ENCODE measurements around the gene KCNA10.

The KCNA10 gene

GRCh38 chr1:110481968-110482623, 36.9 kb downstream of the KCNA10 start:
- Histone ChIP-seq H3K4me3 (ENCODE audit: low read depth in 1 of 2, low read length in 2 of 2) (no peak overlapping the region), H3K36me3 (ENCODE audit: control insufficient read depth in 1 of 2, insufficient read depth in 2 of 2, low read length in 2 of 2) (no peaks in the 10 kb centered on the region), H3K9me3 (ENCODE audit: control insufficient read depth in 1 of 2, low read length in 2 of 2) (no peaks in the 10 kb centered on the region), H3K9ac (ENCODE audit: low read depth in 1 of 2, low read length in 2 of 2) (no peak overlapping the region), H3K27ac (ENCODE audit: low read depth, low read length) (no peak overlapping the region), H3K4me1 (ENCODE audit: control insufficient read depth in 1 of 2, insufficient read depth in 2 of 2, low read length in 2 of 2) (peaks cover 16 to 23% of the 10 kb centered on the region in 2 donors), H3K27me3 (ENCODE audit: control insufficient read depth in 1 of 2, insufficient read depth in 2 of 2, low read length in 2 of 2) (no peaks in the 10 kb centered on the region)

DNA sequence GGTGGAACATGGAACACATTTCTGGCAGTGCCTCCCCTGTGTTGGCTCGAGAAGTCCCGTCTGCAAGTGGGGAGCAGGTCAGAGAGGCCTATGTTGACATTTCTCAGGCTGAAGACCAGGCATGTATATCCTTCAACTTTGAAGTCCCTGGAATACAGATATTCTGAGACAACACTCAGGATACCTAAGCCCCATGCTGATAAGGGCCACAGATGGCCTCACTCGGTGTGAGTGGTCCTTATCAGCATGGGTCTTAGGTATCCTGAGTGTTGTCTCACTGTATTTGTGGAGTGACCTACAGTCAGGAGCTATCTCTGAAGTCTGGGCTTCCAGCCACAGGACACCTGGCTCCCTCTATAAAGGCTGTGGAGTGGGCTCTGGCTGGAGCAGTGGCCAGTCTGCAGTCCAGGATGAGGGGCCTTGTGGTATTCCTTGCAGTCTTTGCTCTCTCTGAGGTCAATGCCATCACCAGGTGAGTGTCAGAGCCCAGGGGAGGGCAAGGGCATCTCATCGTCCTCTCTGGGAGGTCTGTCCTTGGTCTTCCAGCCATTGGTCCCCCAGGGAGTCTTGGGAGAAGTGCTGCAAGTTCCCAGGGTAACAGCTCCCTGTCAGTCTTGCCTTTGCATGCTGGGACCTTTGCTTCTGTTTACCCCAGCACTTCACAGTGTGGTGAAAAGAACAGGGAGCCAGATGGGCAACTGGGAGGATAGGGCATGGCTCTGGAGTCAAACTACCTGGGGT, 38.4 kb downstream of the KCNA10 start:
- Histone ChIP-seq H3K27me3 (ENCODE audit: control insufficient read depth in 1 of 2, insufficient read depth in 2 of 2, low read length in 2 of 2) (no peaks in the 10 kb centered on the region), H3K9me3 (ENCODE audit: control insufficient read depth in 1 of 2, low read length in 2 of 2) (no peaks in the 10 kb centered on the region), H3K4me3 (ENCODE audit: low read depth in 1 of 2, low read length in 2 of 2) (no peak overlapping the region), H3K36me3 (ENCODE audit: control insufficient read depth in 1 of 2, insufficient read depth in 2 of 2, low read length in 2 of 2) (no peaks in the 10 kb centered on the region), H3K27ac (ENCODE audit: low read depth, low read length) (no peak overlapping the region), H3K4me1 (ENCODE audit: control insufficient read depth in 1 of 2, insufficient read depth in 2 of 2, low read length in 2 of 2) (peaks cover 27 to 30% of the 10 kb centered on the region in 2 donors), H3K9ac (ENCODE audit: low read depth in 1 of 2, low read length in 2 of 2) (no peak overlapping the region)

DNA sequence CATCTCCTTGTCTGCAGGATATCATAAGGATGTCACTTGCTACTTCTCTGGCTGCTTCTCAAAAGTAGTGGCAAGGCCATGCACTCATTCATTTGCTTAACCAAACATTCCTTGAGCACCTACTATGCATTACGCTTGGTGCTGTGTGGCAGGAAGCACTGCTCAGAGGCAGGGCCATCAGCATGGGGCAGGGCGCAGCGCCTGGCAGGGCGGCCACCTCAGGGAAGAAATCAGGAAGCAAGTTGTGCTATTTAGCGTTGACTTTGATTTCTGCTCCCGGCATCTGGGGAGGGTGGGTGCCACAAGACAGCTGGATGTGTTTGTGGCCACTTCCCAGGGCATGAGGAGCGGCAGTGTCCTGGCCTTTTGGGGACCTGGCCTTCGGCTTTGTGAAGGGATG, 40.1 kb downstream of the KCNA10 start:
- peaks cover 27 to 30% of the 10 kb centered on the region in 2 donors for H3K4me1 ChIP-seq (ENCODE audit: control insufficient read depth in 1 of 2, insufficient read depth in 2 of 2, low read length in 2 of 2)
- H3K9me3 ChIP-seq (ENCODE audit: control insufficient read depth in 1 of 2, low read length in 2 of 2), result no peaks in the 10 kb centered on the region
- H3K4me3 ChIP-seq (ENCODE audit: low read depth in 1 of 2, low read length in 2 of 2), result no peak overlapping the region
- no peak overlapping the region for H3K27ac ChIP-seq (ENCODE audit: low read depth, low read length)
- no peak overlapping the region for H3K9ac ChIP-seq (ENCODE audit: low read depth in 1 of 2, low read length in 2 of 2)
- no peaks in the 10 kb centered on the region for H3K36me3 ChIP-seq (ENCODE audit: control insufficient read depth in 1 of 2, insufficient read depth in 2 of 2, low read length in 2 of 2)
- no peaks in the 10 kb centered on the region for H3K27me3 ChIP-seq (ENCODE audit: control insufficient read depth in 1 of 2, insufficient read depth in 2 of 2, low read length in 2 of 2)

- Histone ChIP-seq H3K4me1 (ENCODE audit: control insufficient read depth in 1 of 2, insufficient read depth in 2 of 2, low read length in 2 of 2) (peaks cover 27 to 30% of the 10 kb centered on the region in 2 donors), H3K9me3 (ENCODE audit: control insufficient read depth in 1 of 2, low read length in 2 of 2) (no peaks in the 10 kb centered on the region), H3K9ac (ENCODE audit: low read depth in 1 of 2, low read length in 2 of 2) (no peak overlapping the region), H3K27me3 (ENCODE audit: control insufficient read depth in 1 of 2, insufficient read depth in 2 of 2, low read length in 2 of 2) (no peaks in the 10 kb centered on the region), H3K27ac (ENCODE audit: low read depth, low read length) (no peak overlapping the region), H3K36me3 (ENCODE audit: control insufficient read depth in 1 of 2, insufficient read depth in 2 of 2, low read length in 2 of 2) (no peaks in the 10 kb centered on the region), H3K4me3 (ENCODE audit: low read depth in 1 of 2, low read length in 2 of 2) (no peak overlapping the region)
Observed at GRCh38 chr1:110477967-110478640, 40.9 kb downstream of the KCNA10 start.

GRCh38 chr1:110477445-110477957, 41.5 kb downstream of the KCNA10 start:
- Histone ChIP-seq H3K4me1 (ENCODE audit: control insufficient read depth in 1 of 2, insufficient read depth in 2 of 2, low read length in 2 of 2) (peaks cover 27 to 30% of the 10 kb centered on the region in 2 donors), H3K4me3 (ENCODE audit: low read depth in 1 of 2, low read length in 2 of 2) (no peak overlapping the region), H3K27ac (ENCODE audit: low read depth, low read length) (no peak overlapping the region), H3K27me3 (ENCODE audit: control insufficient read depth in 1 of 2, insufficient read depth in 2 of 2, low read length in 2 of 2) (no peaks in the 10 kb centered on the region), H3K36me3 (ENCODE audit: control insufficient read depth in 1 of 2, insufficient read depth in 2 of 2, low read length in 2 of 2) (no peaks in the 10 kb centered on the region), H3K9me3 (ENCODE audit: control insufficient read depth in 1 of 2, low read length in 2 of 2) (no peaks in the 10 kb centered on the region), H3K9ac (ENCODE audit: low read depth in 1 of 2, low read length in 2 of 2) (no peak overlapping the region)

DNA sequence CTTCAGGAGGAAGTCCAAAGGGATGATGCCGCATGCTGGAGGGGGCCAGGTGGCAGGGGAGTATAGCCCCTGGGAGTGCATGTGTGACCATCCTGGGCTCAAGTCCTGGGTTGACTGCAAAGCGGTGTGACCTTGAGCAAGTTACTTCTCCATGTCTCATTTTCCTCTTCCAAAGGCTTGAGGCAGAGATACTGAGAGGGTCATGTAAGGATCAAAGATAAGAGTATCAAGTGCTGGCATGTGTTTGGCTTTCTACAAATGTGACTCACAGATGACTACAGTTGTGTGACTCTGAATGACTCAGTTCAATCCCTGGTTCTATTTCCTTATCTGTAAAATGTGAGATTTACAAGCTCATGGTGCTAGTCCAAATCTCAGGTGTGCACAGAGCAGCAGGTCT, 41.9 kb downstream of the KCNA10 start:
- Histone ChIP-seq H3K4me3 (ENCODE audit: low read depth in 1 of 2, low read length in 2 of 2) (no peak overlapping the region), H3K9me3 (ENCODE audit: control insufficient read depth in 1 of 2, low read length in 2 of 2) (no peaks in the 10 kb centered on the region), H3K27me3 (ENCODE audit: control insufficient read depth in 1 of 2, insufficient read depth in 2 of 2, low read length in 2 of 2) (no peaks in the 10 kb centered on the region), H3K4me1 (ENCODE audit: control insufficient read depth in 1 of 2, insufficient read depth in 2 of 2, low read length in 2 of 2) (peaks cover 27 to 30% of the 10 kb centered on the region in 2 donors), H3K36me3 (ENCODE audit: control insufficient read depth in 1 of 2, insufficient read depth in 2 of 2, low read length in 2 of 2) (no peaks in the 10 kb centered on the region), H3K9ac (ENCODE audit: low read depth in 1 of 2, low read length in 2 of 2) (no peak overlapping the region), H3K27ac (ENCODE audit: low read depth, low read length) (no peak overlapping the region)

DNA sequence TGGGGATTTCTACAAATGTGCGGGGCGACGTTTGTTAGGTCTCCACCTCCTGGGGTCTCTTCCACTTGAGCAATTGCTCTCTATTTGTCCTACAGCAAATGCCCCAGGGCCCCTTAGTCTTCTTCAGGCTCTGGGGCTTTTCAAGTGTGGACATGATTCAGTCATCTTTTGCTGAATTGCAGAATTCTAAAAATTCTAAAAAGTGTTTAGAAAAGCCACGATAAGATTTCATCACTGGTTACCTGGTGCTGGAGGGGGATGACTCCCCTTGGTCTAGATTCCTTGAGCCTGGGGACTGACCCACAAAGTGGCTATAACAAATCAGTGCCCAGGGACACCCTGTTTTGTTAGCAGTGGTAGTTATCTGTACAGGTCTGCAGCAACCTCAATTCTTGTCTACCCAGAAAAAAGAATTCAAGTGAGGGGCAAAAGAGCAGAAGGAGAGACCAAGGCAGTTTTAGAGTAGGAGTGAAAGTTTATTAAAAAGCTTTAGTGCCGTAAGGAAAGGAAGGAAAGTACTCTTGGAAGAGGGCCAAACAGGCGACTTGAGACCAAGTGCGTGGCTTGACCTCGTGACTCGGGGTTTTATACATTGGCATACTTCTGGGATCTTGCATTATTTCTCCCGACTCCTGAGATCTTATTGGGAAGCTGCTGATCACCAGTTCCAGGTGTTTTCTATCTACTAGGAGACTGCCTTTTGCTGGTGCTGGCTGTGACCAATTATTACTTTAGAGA, 42.8 kb downstream of the KCNA10 start:
- Histone ChIP-seq H3K4me1 (ENCODE audit: control insufficient read depth in 1 of 2, insufficient read depth in 2 of 2, low read length in 2 of 2) (peaks cover 27 to 30% of the 10 kb centered on the region in 2 donors), H3K9me3 (ENCODE audit: control insufficient read depth in 1 of 2, low read length in 2 of 2) (no peaks in the 10 kb centered on the region)

GRCh38 chr1:110475362-110476027, 43.5 kb downstream of the KCNA10 start:
- Histone ChIP-seq H3K9ac (ENCODE audit: low read depth in 1 of 2, low read length in 2 of 2) (no peak overlapping the region), H3K27me3 (ENCODE audit: control insufficient read depth in 1 of 2, insufficient read depth in 2 of 2, low read length in 2 of 2) (no peaks in the 10 kb centered on the region), H3K36me3 (ENCODE audit: control insufficient read depth in 1 of 2, insufficient read depth in 2 of 2, low read length in 2 of 2) (no peaks in the 10 kb centered on the region), H3K4me1 (ENCODE audit: control insufficient read depth in 1 of 2, insufficient read depth in 2 of 2, low read length in 2 of 2) (peaks cover 27 to 30% of the 10 kb centered on the region in 2 donors), H3K27ac (ENCODE audit: low read depth, low read length) (no peak overlapping the region), H3K9me3 (ENCODE audit: control insufficient read depth in 1 of 2, low read length in 2 of 2) (no peaks in the 10 kb centered on the region), H3K4me3 (ENCODE audit: low read depth in 1 of 2, low read length in 2 of 2) (no peak overlapping the region)

More for the DNA sequence above, 42.8 kb downstream of the KCNA10 start:
- no peak overlapping the region for H3K4me3 ChIP-seq (ENCODE audit: low read depth in 1 of 2, low read length in 2 of 2)
- no peaks in the 10 kb centered on the region for H3K36me3 ChIP-seq (ENCODE audit: control insufficient read depth in 1 of 2, insufficient read depth in 2 of 2, low read length in 2 of 2)
- no peak overlapping the region for H3K9ac ChIP-seq (ENCODE audit: low read depth in 1 of 2, low read length in 2 of 2)
- no peaks in the 10 kb centered on the region for H3K27me3 ChIP-seq (ENCODE audit: control insufficient read depth in 1 of 2, insufficient read depth in 2 of 2, low read length in 2 of 2)
- H3K27ac ChIP-seq (ENCODE audit: low read depth, low read length), result no peak overlapping the region

DNA sequence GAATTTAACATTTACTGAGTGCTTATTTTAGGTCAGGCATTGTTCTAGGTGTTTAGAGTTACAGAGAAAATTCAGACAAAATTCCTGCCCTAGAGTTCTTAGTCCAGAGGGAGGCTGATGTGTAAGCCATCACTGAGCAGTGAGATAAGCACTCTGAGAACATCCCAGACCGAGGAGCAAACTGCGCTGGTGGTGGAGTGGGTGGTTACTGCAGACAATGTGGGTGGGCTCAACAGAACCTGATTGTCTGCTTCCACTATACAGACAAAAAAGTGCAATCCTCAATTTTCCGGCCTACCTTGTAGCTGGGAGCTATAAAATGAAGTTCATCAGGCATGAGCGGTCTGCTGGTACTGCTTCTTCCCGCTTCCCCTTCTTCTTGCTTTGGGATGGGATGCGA, 44.5 kb downstream of the KCNA10 start:
- Histone ChIP-seq H3K27ac (ENCODE audit: low read depth, low read length) (no peak overlapping the region), H3K27me3 (ENCODE audit: control insufficient read depth in 1 of 2, insufficient read depth in 2 of 2, low read length in 2 of 2) (no peaks in the 10 kb centered on the region), H3K4me3 (ENCODE audit: low read depth in 1 of 2, low read length in 2 of 2) (no peak overlapping the region), H3K4me1 (ENCODE audit: control insufficient read depth in 1 of 2, insufficient read depth in 2 of 2, low read length in 2 of 2) (peaks cover 26 to 27% of the 10 kb centered on the region in 2 donors), H3K9me3 (ENCODE audit: control insufficient read depth in 1 of 2, low read length in 2 of 2) (no peaks in the 10 kb centered on the region), H3K36me3 (ENCODE audit: control insufficient read depth in 1 of 2, insufficient read depth in 2 of 2, low read length in 2 of 2) (no peaks in the 10 kb centered on the region), H3K9ac (ENCODE audit: low read depth in 1 of 2, low read length in 2 of 2) (no peak overlapping the region)
